G401.6 (cell line): ENCODE measurements around the gene DYNLT5.
"Not testable (repeated sequence)": the region's sequence is repeated elsewhere in the genome, so short reads cannot be mapped to it uniquely, and the experiment has no call there.

Source experiments
- FAIRE-seq: peaks from 2 replicates; lab custom pipeline; 2012; peaks lifted over from hg19 to GRCh38; lab: Jason Lieb, UNC

DYNLT5 gene

DNA sequence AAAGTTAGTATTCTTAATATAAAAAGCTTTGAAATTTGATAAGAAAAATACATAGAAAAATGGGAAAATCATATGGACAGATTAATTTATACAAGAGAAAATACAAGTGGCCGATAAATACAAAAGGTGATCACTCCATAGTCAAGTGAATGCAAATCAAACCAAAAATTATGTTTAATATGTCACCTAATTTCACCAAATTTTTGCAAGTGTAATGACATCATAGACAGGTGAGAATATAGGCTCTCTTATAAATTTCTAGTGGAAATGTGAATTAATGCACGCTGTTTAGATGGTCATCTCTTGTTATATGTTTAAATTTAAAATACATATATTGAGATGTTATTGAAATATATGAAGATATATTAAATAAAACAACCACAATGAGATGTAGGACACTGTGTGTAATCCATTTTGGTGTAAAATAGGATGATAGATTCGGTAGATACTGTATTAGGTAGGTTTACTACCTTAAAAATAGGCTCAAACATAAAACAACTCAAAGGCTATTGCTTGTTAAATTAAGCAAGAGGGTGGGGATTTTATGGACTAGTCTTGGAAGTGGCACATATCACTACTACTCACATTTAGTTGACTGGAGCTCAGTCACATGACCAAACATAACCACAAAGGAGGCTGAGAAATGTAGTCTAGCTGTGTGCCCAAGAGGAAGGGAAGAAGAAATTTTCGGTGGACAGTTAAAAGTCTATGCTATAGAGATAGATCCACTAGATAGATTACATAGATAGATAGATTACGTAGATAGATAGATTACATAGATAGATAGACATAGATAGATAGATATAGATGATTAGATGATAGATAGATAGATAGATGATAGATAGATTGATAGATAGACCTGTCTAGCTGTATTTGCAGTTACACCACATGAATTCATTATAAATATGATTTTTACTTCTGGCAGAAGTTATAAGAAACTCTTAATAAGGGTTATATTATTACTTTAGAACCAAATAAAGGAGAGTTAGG is 39.7 kb downstream of the DYNLT5 start:
- FAIRE-seq, result no peak

DNA sequence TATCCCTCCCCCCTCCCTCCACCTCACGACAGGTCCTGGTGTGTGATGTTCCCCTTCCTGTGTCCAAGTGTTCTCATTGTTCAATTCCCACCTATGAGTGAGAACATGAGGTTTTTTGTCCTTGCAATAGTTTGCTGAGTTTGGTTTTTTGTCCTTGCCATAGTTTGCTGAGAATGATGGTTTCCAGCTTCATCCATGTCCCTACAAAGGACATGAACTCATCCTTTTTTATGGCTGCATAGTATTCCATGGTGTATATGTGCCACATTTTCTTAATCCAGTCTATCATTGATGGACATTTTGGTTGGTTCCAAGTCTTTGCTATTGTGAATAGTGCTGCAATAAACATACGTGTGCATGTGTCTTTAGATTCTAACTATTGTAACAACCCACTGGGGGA is 43.6 kb downstream of the DYNLT5 start:
- FAIRE-seq, result not testable (repeated sequence)

DNA sequence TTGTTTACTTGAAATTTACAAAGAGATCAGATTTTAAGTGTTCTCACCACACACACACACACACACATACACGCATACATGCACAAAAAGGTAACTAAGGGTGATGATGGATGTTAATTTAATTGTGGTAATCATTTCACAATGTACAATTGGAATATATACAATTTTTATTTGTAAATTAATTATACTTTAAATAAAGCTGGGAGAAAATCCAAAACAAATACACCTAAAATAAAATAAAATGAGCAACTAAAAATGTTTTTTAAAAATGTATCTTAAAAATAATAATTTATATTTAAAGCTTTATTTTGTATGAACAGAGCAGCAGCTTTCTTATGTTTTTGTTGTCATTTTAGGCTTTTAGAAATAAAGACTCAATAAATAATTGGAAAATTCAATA is 57.0 kb downstream of the DYNLT5 start:
- FAIRE-seq, result peak; percentile 66

DNA sequence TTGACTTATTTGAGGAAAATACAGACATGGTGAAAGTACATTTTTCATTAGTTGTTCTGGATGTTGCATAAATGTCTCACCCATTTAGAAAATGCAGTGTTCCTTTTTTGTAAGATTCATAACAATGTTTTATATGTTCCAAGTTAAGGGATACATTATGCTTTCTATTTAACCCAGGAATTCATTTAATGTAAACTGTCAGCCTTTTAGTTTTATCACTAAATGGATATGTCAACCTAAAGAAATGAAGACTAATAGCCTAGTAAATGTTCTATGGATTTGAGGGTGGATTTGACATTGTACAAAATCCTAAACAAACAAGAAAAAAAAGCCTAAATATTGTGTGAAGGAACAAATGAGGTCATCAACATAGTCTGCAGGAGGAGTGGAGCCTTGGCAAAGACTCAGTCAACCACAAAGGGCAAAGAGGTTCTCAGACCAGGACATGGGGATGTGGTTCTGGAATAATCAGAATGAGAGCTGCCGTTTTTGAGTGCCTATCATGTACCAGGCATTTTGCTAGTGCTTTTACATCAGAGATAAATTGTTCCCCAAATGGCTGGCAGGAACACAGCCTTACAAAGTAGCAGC is 57.6 kb downstream of the DYNLT5 start:
- no peak for FAIRE-seq

DNA sequence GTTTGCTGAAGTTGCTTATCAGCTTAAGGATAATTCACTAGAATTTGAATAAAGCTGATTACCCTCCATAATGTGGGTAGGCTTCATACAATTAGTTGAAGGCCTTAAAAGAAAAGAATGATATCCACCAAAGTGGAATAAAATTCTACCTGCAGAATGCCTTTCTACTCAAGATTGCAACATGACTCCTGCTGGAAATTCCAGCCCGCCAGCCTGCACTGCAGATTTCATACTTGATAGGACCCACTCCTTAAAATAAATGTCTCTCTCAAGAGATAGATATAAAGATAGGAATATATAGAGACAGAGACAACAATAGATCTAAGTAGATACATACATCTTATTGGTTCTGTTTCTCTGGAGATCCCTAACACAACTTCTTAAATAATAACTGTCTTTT is 72.5 kb downstream of the DYNLT5 start:
- no peak for FAIRE-seq
